HG03066 (cell line): ENCODE measurements around the gene ANO4.
"Not testable (repeated sequence)": the region's sequence is repeated elsewhere in the genome, so short reads cannot be mapped to it uniquely, and the experiment has no call there.

Experiments used
- ATAC-seq: cut with Tn5 transposase; IDR thresholded peaks from one replicate; pipeline ENCODE4 v1.9.1; 2021; ENCODE audit warnings: low read depth; ENCODE audit not compliant: unreplicated experiment

ANO4 gene

GRCh38 chr12:100867639-100868393 lies 73.2 kb downstream of the ANO4 start:
- no peak for ATAC-seq

GRCh38 chr12:100868487-100868886 lies 73.9 kb downstream of the ANO4 start:
- no peak for ATAC-seq

- no peak for ATAC-seq
Observed at GRCh38 chr12:100871195-100871734, 76.7 kb downstream of the ANO4 start.

- ATAC-seq = no peak
Observed at GRCh38 chr12:100875156-100875555, 80.6 kb downstream of the ANO4 start.

GRCh38 chr12:100875771-100876170 lies 81.2 kb downstream of the ANO4 start:
- ATAC-seq = no peak

- ATAC-seq = no peak
Observed at GRCh38 chr12:100877776-100878175, 83.2 kb downstream of the ANO4 start.

- ATAC-seq = no peak
Observed at GRCh38 chr12:100895192-100895591, 100.6 kb downstream of the ANO4 start.

GRCh38 chr12:100896192-100896591 lies 101.6 kb downstream of the ANO4 start:
- no peak for ATAC-seq

- ATAC-seq = no peak
Observed at GRCh38 chr12:100897240-100897639, 102.7 kb downstream of the ANO4 start.

- no peak for ATAC-seq
Observed at GRCh38 chr12:100899301-100899700, 104.7 kb downstream of the ANO4 start.

GRCh38 chr12:100900808-100901207 lies 106.2 kb downstream of the ANO4 start:
- no peak for ATAC-seq

GRCh38 chr12:100901266-100901665 lies 106.7 kb downstream of the ANO4 start:
- ATAC-seq = no peak

GRCh38 chr12:100904270-100904669 lies 109.7 kb downstream of the ANO4 start:
- ATAC-seq = no peak

GRCh38 chr12:100908501-100908900 lies 113.9 kb downstream of the ANO4 start:
- no peak for ATAC-seq

GRCh38 chr12:100913872-100914592 lies 119.5 kb downstream of the ANO4 start:
- no peak for ATAC-seq

- ATAC-seq = no peak
Observed at GRCh38 chr12:100919116-100919515, 124.5 kb downstream of the ANO4 start.

GRCh38 chr12:100920493-100920892 lies 125.9 kb downstream of the ANO4 start:
- no peak for ATAC-seq

GRCh38 chr12:100926669-100927248 lies 132.2 kb downstream of the ANO4 start:
- no peak for ATAC-seq

GRCh38 chr12:100927826-100928225 lies 133.2 kb downstream of the ANO4 start:
- ATAC-seq = no peak

- no peak for ATAC-seq
Observed at GRCh38 chr12:100932571-100932970, 138.0 kb downstream of the ANO4 start.

GRCh38 chr12:100933531-100933930 lies 139.0 kb downstream of the ANO4 start:
- not testable (repeated sequence) for ATAC-seq
